ENCODE data around the gene TRIM7. TPM values are rescaled to one million over a fixed set of nuclear protein-coding genes. Genes with fewer than 3 reads are reported as not detected.

The TRIM7 gene
- total RNA-seq, 1 donor from 2014 or later, result 1.8 TPM

Other genes starting within 250 kb of the TRIM7 start
- gene BTNL3, start 216.3 kb downstream of the TRIM7 start, total RNA-seq, result not detected in 2 replicates
- gene BTNL9, start 164.9 kb downstream of the TRIM7 start, total RNA-seq, result not detected in 2 replicates
- not detected in 2 replicates for gene OR2V1, start 74.0 kb downstream of the TRIM7 start, total RNA-seq
- gene OR2V2, start 57.6 kb downstream of the TRIM7 start, total RNA-seq, result not detected in 2 replicates
- gene TRIM41, start 18.1 kb upstream of the TRIM7 start, total RNA-seq, result 31.8 and 34.8 TPM in 2 replicates
- gene RACK1, start 38.7 kb upstream of the TRIM7 start, total RNA-seq, result 2,098 and 2,121 TPM in 2 replicates
- 15.3 and 17.1 TPM in 2 replicates for gene TRIM52, start 55.9 kb upstream of the TRIM7 start, total RNA-seq
- not detected in 2 replicates for gene OR4F3, start 162.1 kb upstream of the TRIM7 start, total RNA-seq